Stomach (tissue), 4 donors: ENCODE results near the gene ADGRD1.

Experiments used
- CTCF ChIP-seq, 7 experiments: fragments of 450-650 bp in 4 of 7; fragments of 200-600 bp in 3 of 7; sonication (generic) in 3 of 7; IDR thresholded peaks; one replicate each; pipeline ENCODE4 v1.5.1; 2016 to 2019; ENCODE audit warnings: antibody characterized with exemption in 7 of 7, control low read depth in 2 of 7, mild to moderate bottlenecking in 1 of 7
- POLR2A ChIP-seq, 4 donors: fragments of 450-650 bp; IDR thresholded peaks; one replicate each; pipeline ENCODE4 v1.6.1; 2016; ENCODE audit warnings: antibody characterized with exemption in 4 of 4, control low read depth in 2 of 4, mild to moderate bottlenecking in 1 of 4, moderate library complexity in 1 of 4
- POLR2AphosphoS5 ChIP-seq, 3 donors: sonication (generic); formaldehyde crosslinking; IDR thresholded peaks; one replicate each; pipeline ENCODE4 v1.6.1; 2016; ENCODE audit warnings: antibody characterized with exemption in 3 of 3

GRCh38 chr12:131096681-131097181, 143.0 kb downstream of the ADGRD1 start:
- TF ChIP-seq CTCF (IDR thresholded peaks at IDR 0.05), result no peak
- no peak for TF ChIP-seq POLR2AphosphoS5 (IDR thresholded peaks at IDR 0.05)
- no peak for TF ChIP-seq POLR2A (IDR thresholded peaks at IDR 0.05)
